AG10803 (cell line): ENCODE measurements around the gene RUBCN.
A peak's percentile ranks its signal among the peaks of the same experiment; 100 is the strongest.

Experiments used
- DNase-seq: peaks from one replicate; pipeline ENCODE4 v3.0.0; 2010; ENCODE audit warnings: low read depth
- H3K4me3 ChIP-seq: 2 replicates; pipeline ENCODE4 v1.5.1; 2011; ENCODE audit warnings: mild to moderate bottlenecking, low read length, control low read depth
- CTCF ChIP-seq: conservative IDR thresholded peaks from 2 replicates; pipeline ENCODE4 v1.5.1; 2011; ENCODE audit warnings: mild to moderate bottlenecking, low read length, control low read depth, inconsistent platforms

Gene RUBCN

GRCh38 chr3:197753263-197753662, 16.6 kb upstream of the RUBCN start:
- peak; percentile 18; the same call in 1 of the 2 replicates for TF ChIP-seq CTCF
- H3K4me3 ChIP-seq: no peak overlapping the region
- DNase-seq: no peak

GRCh38 chr3:197752107-197752506, 15.4 kb upstream of the RUBCN start:
- peak overlapping the region; percentile 84 for H3K4me3 ChIP-seq
- TF ChIP-seq CTCF: no peak

GRCh38 chr3:197750858-197751737, 14.4 kb upstream of the RUBCN start:
- DNase-seq: peak; percentile 45
- peak overlapping the region; percentile 84 for H3K4me3 ChIP-seq
- no peak for TF ChIP-seq CTCF

More at GRCh38 chr3:197752107-197752506, 15.4 kb upstream of the RUBCN start:
- DNase-seq: no peak

- peak overlapping the region; percentile 84 for H3K4me3 ChIP-seq
- peak; percentile 70 for DNase-seq
- TF ChIP-seq CTCF: peak; percentile 19
Observed at GRCh38 chr3:197750396-197750831, 13.7 kb upstream of the RUBCN start.

- peak; percentile 34 for TF ChIP-seq CTCF
- peak; percentile 86 for DNase-seq
- peak within 1 kb of the TSS; percentile 84 for H3K4me3 ChIP-seq
Observed at GRCh38 chr3:197749601-197750395, 13.1 kb upstream of the RUBCN start, which contains the start of gene FYTTD1. Gene FYTTD1, plus strand, starts transcription at chr3:197749883. Its CDS starts 89 bp downstream, at chr3:197749972.

GRCh38 chr3:197749315-197749600, 12.6 kb upstream of the RUBCN start:
- H3K4me3 ChIP-seq: peak overlapping the region; percentile 84
- peak; percentile 29 for DNase-seq
- no peak for TF ChIP-seq CTCF
